HEK293 (cell line): ENCODE measurements around the gene PIBF1.

Experiments used
- CTCF ChIA-PET: fragments of 350-600 bp; formaldehyde crosslinking; extraction: SDS; loops from one replicate; lab custom pipeline; 2021; ENCODE audit warnings: antibody characterized with exemption; lab: Yijun Ruan, JAX
- POLR2A ChIA-PET: fragments of 300-600 bp; formaldehyde crosslinking; extraction: SDS; loops from one replicate; lab custom pipeline; 2020; ENCODE audit warnings: antibody characterized with exemption, inconsistent platforms; lab: Yijun Ruan, JAX
- H3K27ac ChIP-seq: fragments of 200-500 bp; sonication (Bioruptor generic); 2 replicates; pipeline ENCODE4 v1.5.1; 2014; ENCODE audit warnings: low read depth, low read length, control low read depth, inconsistent platforms; ENCODE audit errors: extremely low read depth
- H3K36me3 ChIP-seq, 2 experiments: fragments of 200-500 bp in 1 of 2; sonication (Bioruptor generic) in 1 of 2; 1 replicate in 1 of 2; 2 replicates in 1 of 2; pipeline ENCODE4 v1.5.1; 2014 to 2017; ENCODE audit warnings: inconsistent platforms in 2 of 2, low read length in 2 of 2; ENCODE audit not compliant: control insufficient read depth in 2 of 2, insufficient read depth in 1 of 2
- H3K4me1 ChIP-seq: fragments of 200-500 bp; sonication (Bioruptor generic); 2 replicates; pipeline ENCODE4 v1.5.1; 2014; ENCODE audit warnings: mild to moderate bottlenecking, low read length, inconsistent platforms; ENCODE audit not compliant: control insufficient read depth, insufficient read depth
- H3K4me3 ChIP-seq: 2 replicates; pipeline ENCODE4 v1.5.1; 2011; ENCODE audit warnings: low read depth, mild to moderate bottlenecking, control low read depth, low read length, moderate library complexity
- H3K9me3 ChIP-seq: fragments of 200-500 bp; sonication (Bioruptor generic); 2 replicates; pipeline ENCODE4 v1.5.1; 2014; ENCODE audit warnings: low read depth, low read length, inconsistent platforms; ENCODE audit not compliant: control insufficient read depth, insufficient read depth
- CTCF ChIP-seq: fragments of 450-650 bp; formaldehyde crosslinking; IDR thresholded peaks from 2 replicates; pipeline ENCODE4 v1.5.1; 2016; ENCODE audit warnings: missing biosample characterization, missing genetic modification characterization
- FEZF1 ChIP-seq: fragments of 450-650 bp; formaldehyde crosslinking; IDR thresholded peaks from 2 replicates; pipeline ENCODE4 v1.5.1; 2016; ENCODE audit warnings: missing biosample characterization, missing genetic modification characterization
- IKZF3 ChIP-seq: fragments of 450-650 bp; IDR thresholded peaks from 2 replicates; pipeline ENCODE4 v1.5.0; 2018; ENCODE audit warnings: missing biosample characterization, mild to moderate bottlenecking, missing genetic modification characterization, moderate library complexity
- MYNN ChIP-seq: fragments of 450-650 bp; formaldehyde crosslinking; IDR thresholded peaks from 2 replicates; pipeline ENCODE4 v1.5.1; 2016; ENCODE audit warnings: missing biosample characterization, missing genetic modification characterization, borderline replicate concordance
- MZF1 ChIP-seq: fragments of 450-650 bp; formaldehyde crosslinking; IDR thresholded peaks from 2 replicates; pipeline ENCODE4 v1.5.1; 2017; ENCODE audit warnings: missing biosample characterization, missing genetic modification characterization, borderline replicate concordance
- PRDM1 ChIP-seq: fragments of 450-650 bp; formaldehyde crosslinking; IDR thresholded peaks from 2 replicates; pipeline ENCODE4; 2016; ENCODE audit warnings: missing biosample characterization, missing genetic modification characterization
- PRDM6 ChIP-seq: fragments of 450-650 bp; formaldehyde crosslinking; IDR thresholded peaks from 2 replicates; pipeline ENCODE4 v1.5.1; 2017; ENCODE audit warnings: missing biosample characterization, missing genetic modification characterization
- TCF7L2 ChIP-seq: IDR thresholded peaks from 2 replicates; pipeline ENCODE4 v1.6.1; 2011; ENCODE audit warnings: low read depth, mild to moderate bottlenecking, inconsistent platforms, low read length, moderate library complexity, borderline replicate concordance
- TRIM28 ChIP-seq: IDR thresholded peaks from 2 replicates; pipeline ENCODE4 v1.6.1; 2011; ENCODE audit warnings: low read length, control low read depth, borderline replicate concordance
- WT1 ChIP-seq: fragments of 450-650 bp; formaldehyde crosslinking; IDR thresholded peaks from 2 replicates; pipeline ENCODE4 v1.5.1; 2016; ENCODE audit warnings: missing biosample characterization, missing genetic modification characterization
- ZFHX2 ChIP-seq: fragments of 450-650 bp; formaldehyde crosslinking; conservative IDR thresholded peaks from 2 replicates; pipeline ENCODE4 v1.5.1; 2016; ENCODE audit warnings: missing biosample characterization, missing genetic modification characterization
- ZIC2 ChIP-seq: fragments of 450-650 bp; formaldehyde crosslinking; IDR thresholded peaks from 2 replicates; pipeline ENCODE4 v1.5.1; 2016; ENCODE audit warnings: missing biosample characterization, missing genetic modification characterization
- ZNF184 ChIP-seq: fragments of 450-650 bp; IDR thresholded peaks from 2 replicates; pipeline ENCODE4 v1.5.1; 2018; ENCODE audit warnings: missing biosample characterization, mild to moderate bottlenecking, missing genetic modification characterization
- ZNF223 ChIP-seq: fragments of 450-650 bp; formaldehyde crosslinking; IDR thresholded peaks from 2 replicates; pipeline ENCODE4 v1.5.1; 2016; ENCODE audit warnings: missing biosample characterization, missing genetic modification characterization
- ZNF311 ChIP-seq: fragments of 450-650 bp; formaldehyde crosslinking; IDR thresholded peaks from 2 replicates; pipeline ENCODE4 v1.5.1; 2017; ENCODE audit warnings: missing biosample characterization, missing genetic modification characterization, borderline replicate concordance
- ZNF366 ChIP-seq: fragments of 450-650 bp; formaldehyde crosslinking; conservative IDR thresholded peaks from 2 replicates; pipeline ENCODE4 v1.5.1; 2016; ENCODE audit warnings: missing biosample characterization, missing genetic modification characterization
- ZNF513 ChIP-seq: fragments of 450-650 bp; IDR thresholded peaks from 2 replicates; pipeline ENCODE4 v1.5.1; 2018; ENCODE audit warnings: missing biosample characterization, missing genetic modification characterization
- ZNF843 ChIP-seq: fragments of 450-650 bp; formaldehyde crosslinking; IDR thresholded peaks from 2 replicates; pipeline ENCODE4 v1.5.1; 2016; ENCODE audit warnings: missing biosample characterization, missing genetic modification characterization
- TF ChIP-seq, protein P1 (sequence below): fragments of 450-650 bp; IDR thresholded peaks from 2 replicates; pipeline ENCODE4 v1.5.1; 2018; ENCODE audit warnings: missing biosample characterization, mild to moderate bottlenecking, missing genetic modification characterization

PIBF1 gene

DNA sequence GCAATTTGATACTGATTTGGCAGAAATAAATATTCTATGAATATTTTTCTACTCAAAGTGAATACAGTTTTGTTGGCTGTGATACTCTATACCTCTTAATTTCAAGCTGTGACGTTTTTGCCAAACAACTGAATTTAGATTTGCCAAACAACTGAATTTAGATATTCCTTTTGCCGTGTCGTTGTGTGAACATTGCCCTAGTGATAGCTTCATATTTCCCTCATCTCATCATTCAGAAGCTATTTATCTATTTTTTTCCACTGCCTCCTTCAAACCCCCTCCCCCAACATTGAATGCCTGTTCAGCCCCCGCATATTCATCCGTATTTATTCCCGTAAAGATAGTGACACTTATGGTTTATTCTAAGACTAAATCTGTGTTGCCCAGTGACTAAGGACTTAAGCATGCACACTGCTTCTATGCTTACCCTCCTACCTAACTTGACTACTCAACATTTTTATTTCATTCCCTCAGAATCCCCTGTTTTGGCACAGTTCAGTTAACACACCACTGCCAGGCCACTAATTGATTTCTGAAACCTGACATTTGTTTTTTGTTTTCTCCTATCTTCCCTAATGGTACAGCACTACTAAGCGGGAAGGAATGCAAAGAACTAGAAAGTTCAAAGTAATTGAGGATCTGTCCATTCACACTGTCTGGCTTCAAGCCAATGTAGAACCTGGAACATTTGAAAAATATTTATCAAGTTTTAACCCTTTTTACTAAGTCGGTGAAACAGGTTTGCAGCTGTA lies 274.1 kb downstream of the PIBF1 start:
- no peak overlapping the region for H3K4me3 ChIP-seq
- no peaks in the 10 kb centered on the region for H3K36me3 ChIP-seq
- TF ChIP-seq MYNN (tag by site-specific recombination) (no peak), PRDM1 (tag by site-specific recombination) (0 out of 2 replicates have a peak, but pooled peaks have one; percentile 20), ZNF223 (no peak), ZNF184 (no peak), ZFHX2 (tag by site-specific recombination) (peak; percentile 41; the same call in 1 of the 2 replicates), TRIM28 (0 out of 2 replicates have a peak, but pooled peaks have one; percentile 10), MZF1 (tag by site-specific recombination) (peak; percentile 66; the same call in 1 of the 2 replicates), ZNF366 (tag by site-specific recombination) (peak; percentile 53; the same call in 1 of the 2 replicates)
- no peak overlapping the region for H3K27ac ChIP-seq
- H3K9me3 ChIP-seq: no peaks in the 10 kb centered on the region
- no peaks in the 10 kb centered on the region for H3K4me1 ChIP-seq
- ChIA-PET CTCF (interaction anchor here (0.7 kb wide), 1 partner anchor 1154 kb away, joined by 3 read pairs; no protein-coding TSS in a partner anchor), POLR2A (no interaction called here)

DNA sequence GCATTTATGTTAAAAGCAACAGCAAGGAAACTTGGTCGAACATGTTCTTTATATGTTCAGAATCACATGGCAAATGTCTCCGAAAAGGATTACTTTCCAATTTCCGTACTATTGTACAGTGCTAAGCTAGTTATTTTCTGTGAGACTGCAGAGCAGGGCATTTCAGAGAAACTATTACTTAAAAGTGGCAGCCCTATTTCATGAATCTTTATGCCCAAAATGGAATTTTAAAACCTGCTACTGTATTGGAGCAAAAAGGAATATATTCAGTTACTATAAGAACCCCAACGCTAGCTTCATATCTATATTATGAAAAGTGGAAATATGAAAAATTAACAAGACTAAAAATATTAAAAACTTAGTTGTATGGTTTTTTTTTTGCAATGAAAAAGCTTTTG lies 274.6 kb downstream of the PIBF1 start:
- POLR2A ChIA-PET: interaction anchor here (0.6 to 0.7 kb wide), 2 partner anchors 27 to 207 kb away, joined by 3 to 4 read pairs; no protein-coding TSS in a partner anchor
- Histone ChIP-seq H3K9me3 (no peaks in the 10 kb centered on the region), H3K4me1 (no peaks in the 10 kb centered on the region), H3K36me3 (no peaks in the 10 kb centered on the region), H3K4me3 (no peak overlapping the region)
- CTCF ChIA-PET: interaction anchor here (0.7 kb wide), 1 partner anchor 488 kb away, joined by 4 read pairs; no protein-coding TSS in a partner anchor
- TF ChIP-seq CTCF (tag by site-specific recombination) (no peak), ZIC2 (tag by site-specific recombination) (no peak), ZNF513 (tag by site-specific recombination) (no peak)
- TF ChIP-seq, protein P1, sequence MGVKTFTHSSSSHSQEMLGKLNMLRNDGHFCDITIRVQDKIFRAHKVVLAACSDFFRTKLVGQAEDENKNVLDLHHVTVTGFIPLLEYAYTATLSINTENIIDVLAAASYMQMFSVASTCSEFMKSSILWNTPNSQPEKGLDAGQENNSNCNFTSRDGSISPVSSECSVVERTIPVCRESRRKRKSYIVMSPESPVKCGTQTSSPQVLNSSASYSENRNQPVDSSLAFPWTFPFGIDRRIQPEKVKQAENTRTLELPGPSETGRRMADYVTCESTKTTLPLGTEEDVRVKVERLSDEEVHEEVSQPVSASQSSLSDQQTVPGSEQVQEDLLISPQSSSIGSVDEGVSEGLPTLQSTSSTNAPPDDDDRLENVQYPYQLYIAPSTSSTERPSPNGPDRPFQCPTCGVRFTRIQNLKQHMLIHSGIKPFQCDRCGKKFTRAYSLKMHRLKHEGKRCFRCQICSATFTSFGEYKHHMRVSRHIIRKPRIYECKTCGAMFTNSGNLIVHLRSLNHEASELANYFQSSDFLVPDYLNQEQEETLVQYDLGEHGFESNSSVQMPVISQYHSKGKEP (tag by site-specific recombination): no peak
- TF ChIP-seq, all 188 proteins: peak for 0
- H3K27ac ChIP-seq: no peak overlapping the region

DNA sequence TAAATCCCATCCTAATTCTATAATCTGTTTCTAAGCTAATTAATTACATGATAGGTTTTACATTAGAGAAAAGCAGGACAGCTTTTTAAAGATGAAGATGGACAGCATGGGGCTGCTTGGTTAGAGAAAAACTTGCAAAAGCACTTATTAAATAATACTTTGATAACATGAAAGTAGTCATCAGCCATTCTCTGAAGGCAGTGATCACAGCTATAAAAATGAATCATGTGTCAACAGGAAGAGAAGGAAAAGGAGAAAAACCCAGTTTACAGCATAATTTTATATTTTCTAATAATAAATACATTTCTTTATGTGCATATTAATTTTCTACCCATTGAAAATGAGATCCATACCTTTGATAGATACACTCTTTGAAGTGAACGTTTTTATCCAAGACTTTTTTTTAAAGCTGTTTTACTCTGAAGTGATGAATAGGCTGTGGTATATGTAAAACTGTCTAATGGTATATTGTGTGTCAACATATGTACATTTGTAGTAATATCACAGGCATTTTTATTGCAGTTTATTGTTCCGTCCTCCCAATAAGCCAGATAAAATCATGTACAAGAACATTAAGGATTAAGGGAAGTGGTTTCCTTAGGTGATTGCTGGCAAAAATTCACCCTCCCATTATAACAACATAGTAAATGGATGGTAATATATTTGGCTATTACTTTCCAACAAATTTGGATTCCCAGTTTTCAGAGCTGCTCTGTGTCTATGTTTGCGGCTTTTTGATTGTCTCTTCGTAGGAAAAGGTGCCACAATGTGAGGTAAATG lies 275.5 kb downstream of the PIBF1 start:
- no peaks in the 10 kb centered on the region for H3K9me3 ChIP-seq
- POLR2A ChIA-PET: interaction anchor here (0.7 to 2.8 kb wide), 3 partner anchors 8 to 206 kb away, joined by 3 to 17 read pairs (median 3); no protein-coding TSS in a partner anchor
- TF ChIP-seq WT1 (tag by site-specific recombination) (peak; percentile 69), FEZF1 (tag by site-specific recombination) (peak; percentile 17; the same call in 1 of the 2 replicates), TCF7L2 (peak; percentile 64; the same call in 1 of the 2 replicates), PRDM6 (tag by site-specific recombination) (peak; percentile 86), ZNF843 (tag by site-specific recombination) (peak; percentile 40; the same call in 1 of the 2 replicates), IKZF3 (tag by site-specific recombination) (no peak), ZNF311 (tag by site-specific recombination) (no peak)
- TF ChIP-seq, all 188 proteins: peak for 5
- Histone ChIP-seq H3K36me3 (peaks cover 0 to 8% of the 10 kb centered on the region in 2 experiments; a peak in 1 of 3 replicates), H3K4me1 (no peaks in the 10 kb centered on the region), H3K4me3 (no peak overlapping the region), H3K27ac (no peak overlapping the region)
- CTCF ChIA-PET: no interaction called here
